ENCODE results near the gene PAPPA.

PAPPA gene

GRCh38 chr9:116233160-116233530, 79.6 kb downstream of the PAPPA start:
- DNase-seq = no peak

GRCh38 chr9:116234081-116234480, 80.5 kb downstream of the PAPPA start:
- no peak for DNase-seq

GRCh38 chr9:116236979-116237378, 83.4 kb downstream of the PAPPA start:
- DNase-seq = no peak

- no peak for DNase-seq
Observed at GRCh38 chr9:116237456-116237855, 83.9 kb downstream of the PAPPA start.

GRCh38 chr9:116238225-116238624, 84.6 kb downstream of the PAPPA start:
- DNase-seq = no peak

GRCh38 chr9:116238776-116239340, 85.3 kb downstream of the PAPPA start:
- DNase-seq = no peak

- DNase-seq = no peak
Observed at GRCh38 chr9:116243708-116244107, 90.1 kb downstream of the PAPPA start.

- DNase-seq = no peak
Observed at GRCh38 chr9:116247284-116247683, 93.7 kb downstream of the PAPPA start.

- DNase-seq = no peak
Observed at GRCh38 chr9:116247791-116248374, 94.3 kb downstream of the PAPPA start.

GRCh38 chr9:116250891-116251290, 97.3 kb downstream of the PAPPA start:
- DNase-seq = no peak

- no peak for DNase-seq
Observed at GRCh38 chr9:116251366-116251765, 97.8 kb downstream of the PAPPA start.

GRCh38 chr9:116260531-116260930, 106.9 kb downstream of the PAPPA start:
- DNase-seq = no peak

GRCh38 chr9:116262448-116262847, 108.9 kb downstream of the PAPPA start:
- DNase-seq = no peak

- DNase-seq = no peak
Observed at GRCh38 chr9:116264361-116264760, 110.8 kb downstream of the PAPPA start.

GRCh38 chr9:116267021-116267420, 113.4 kb downstream of the PAPPA start:
- no peak for DNase-seq

GRCh38 chr9:116269250-116269649, 115.7 kb downstream of the PAPPA start:
- no peak for DNase-seq

GRCh38 chr9:116270546-116270945, 117.0 kb downstream of the PAPPA start:
- no peak for DNase-seq

GRCh38 chr9:116271340-116271739, 117.7 kb downstream of the PAPPA start:
- DNase-seq = no peak

- DNase-seq = no peak
Observed at GRCh38 chr9:116271991-116272390, 118.4 kb downstream of the PAPPA start.

GRCh38 chr9:116274293-116274692, 120.7 kb downstream of the PAPPA start:
- DNase-seq = no peak

GRCh38 chr9:116275418-116276195, 122.0 kb downstream of the PAPPA start:
- DNase-seq = no peak

GRCh38 chr9:116276196-116276493, 122.6 kb downstream of the PAPPA start:
- no peak for DNase-seq

- DNase-seq = no peak
Observed at GRCh38 chr9:116276651-116277121, 123.1 kb downstream of the PAPPA start.

GRCh38 chr9:116278326-116278725, 124.7 kb downstream of the PAPPA start:
- no peak for DNase-seq

GRCh38 chr9:116279230-116279629, 125.6 kb downstream of the PAPPA start:
- no peak for DNase-seq

Data from activated CD8-positive, alpha-beta memory T cell treated with anti-CD3 and anti-CD28 coated beads, Interleukin-2, amount 50 U/mL, for 4 hours (primary cell).